Motor neuron (in vitro differentiated cells): ENCODE results near the gene BLACAT1. TPM values are rescaled to one million over a fixed set of nuclear protein-coding genes. Genes with fewer than 3 reads are reported as not detected.

Source experiments
- ATAC-seq, 8 experiments: fragments of 200-7000 bp; cut with Tn5 transposase; replicated peaks in 6 of 8; 2 replicates each; pipeline ENCODE4 v1.8.0; 2021; ENCODE audit warnings: mild to moderate bottlenecking in 8 of 8, moderate library complexity in 8 of 8
- H3K27ac ChIP-seq, 2 donors: fragments of 250-450 bp; sonication (Bioruptor Pico); 2 replicates each; pipeline ENCODE4 v1.9.0; 2021; ENCODE audit warnings: antibody characterized with exemption in 2 of 2, mild to moderate bottlenecking in 2 of 2, moderate library complexity in 1 of 2
- H3K4me1 ChIP-seq, 2 donors: fragments of 250-450 bp; sonication (Bioruptor Pico); replicated peaks in 1 of 2; 2 replicates each; pipeline ENCODE4 v1.6.1; 2021; ENCODE audit warnings: antibody characterized with exemption in 2 of 2, mild to moderate bottlenecking in 2 of 2, moderate library complexity in 1 of 2
- H3K4me3 ChIP-seq, 5 donors: fragments of 250-450 bp; sonication (Bioruptor Pico); 2 replicates each; pipeline ENCODE4 v1.9.0; 2021; ENCODE audit warnings: antibody characterized with exemption in 5 of 5, mild to moderate bottlenecking in 5 of 5, moderate library complexity in 4 of 5
- WGBS, 10 experiments: fragments of 450-650 bp; shearing (Covaris generic); methylation state at CpG; one replicate each; pipeline ENCODE4 v1.0.0; 2022; 5-methylcytosine and 5-hydroxymethylcytosine counted together
- in situ Hi-C, 9 experiments: fragments of 400-800 bp; cut with MboI; loops; one replicate each; pipeline ENCODE4 v1.15.0; 2021; ENCODE audit warnings: low sequenced_read_pairs in 9 of 9, low pct_unique_long_range_greater_than_20kb in 2 of 9; ENCODE audit not compliant: unreplicated experiment in 9 of 9
- total RNA-seq, 8 experiments: library from RNA; unstranded; fragments of 300-600 nt; gene quantifications; 2 replicates each; pipeline versions ENCODE4 v1.2.3 to v1.2.4, GENCODE V29; 2022

Gene BLACAT1
- 1 to 10 TPM in 4 of 8 experiments, under 1 TPM in 3, not detected in 1; 0.10 to 5.9 (median 2.2) TPM for total RNA-seq

DNA sequence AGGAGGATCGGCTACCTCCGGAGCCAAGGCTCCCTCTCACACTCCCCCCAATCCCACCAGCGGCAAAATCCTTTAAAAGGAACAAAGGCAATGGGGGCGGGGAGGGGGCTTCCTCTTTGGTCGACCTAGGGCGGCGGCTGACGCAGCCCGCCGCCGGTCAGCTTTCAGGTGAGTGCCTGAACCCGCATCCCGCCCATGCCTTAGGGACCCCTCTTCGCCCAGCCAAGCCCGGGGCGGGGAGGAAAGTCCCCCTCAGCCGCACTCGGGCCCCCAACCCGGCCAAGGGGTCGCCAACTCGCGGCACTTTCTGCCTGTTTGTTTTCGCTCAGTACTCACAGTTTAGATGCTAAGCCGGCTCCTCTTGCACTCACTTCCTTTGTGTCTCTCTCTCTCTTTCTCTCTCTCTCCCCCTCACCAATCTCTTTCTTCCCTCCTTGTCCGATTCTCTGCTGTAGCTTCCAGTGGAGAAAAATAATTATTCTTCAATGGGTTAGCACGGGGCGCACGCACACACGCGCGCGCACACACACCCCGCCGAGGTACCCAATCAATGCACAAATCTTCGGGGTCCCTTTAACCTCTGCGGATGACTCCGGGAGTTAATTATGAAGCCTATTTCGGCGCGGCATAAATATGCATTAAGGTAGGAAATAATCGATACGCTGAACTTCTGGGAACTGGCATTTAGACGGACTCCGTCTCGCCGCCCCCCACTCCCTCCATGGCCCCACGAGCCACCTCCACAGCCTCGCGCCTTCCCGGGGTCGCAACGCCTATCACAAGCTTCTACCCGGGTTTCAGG lies at the start of gene BLACAT1:
Gene BLACAT1, minus strand, starts transcription at position 465 of the 802 bp plus-strand sequence.
- WGBS, 10 experiments, result 0 to 3% (median 1%) methylated on average over 3 to 35 of the region's 53 CpGs; no CpG with 5 or more reads in 1 of the 10 experiments
- in situ Hi-C loops, result no loop called here
- ATAC-seq, result peak in 2 of 8 experiments; percentile 1
- peaks cover 31 to 36% of the 10 kb centered on the region in 2 donors for H3K4me1 ChIP-seq
- peak within 1 kb of the TSS; percentile 37 to 67 (median 53) for H3K4me3 ChIP-seq
- H3K27ac ChIP-seq, result peak within 1 kb of the TSS; percentile 68 to 93

DNA sequence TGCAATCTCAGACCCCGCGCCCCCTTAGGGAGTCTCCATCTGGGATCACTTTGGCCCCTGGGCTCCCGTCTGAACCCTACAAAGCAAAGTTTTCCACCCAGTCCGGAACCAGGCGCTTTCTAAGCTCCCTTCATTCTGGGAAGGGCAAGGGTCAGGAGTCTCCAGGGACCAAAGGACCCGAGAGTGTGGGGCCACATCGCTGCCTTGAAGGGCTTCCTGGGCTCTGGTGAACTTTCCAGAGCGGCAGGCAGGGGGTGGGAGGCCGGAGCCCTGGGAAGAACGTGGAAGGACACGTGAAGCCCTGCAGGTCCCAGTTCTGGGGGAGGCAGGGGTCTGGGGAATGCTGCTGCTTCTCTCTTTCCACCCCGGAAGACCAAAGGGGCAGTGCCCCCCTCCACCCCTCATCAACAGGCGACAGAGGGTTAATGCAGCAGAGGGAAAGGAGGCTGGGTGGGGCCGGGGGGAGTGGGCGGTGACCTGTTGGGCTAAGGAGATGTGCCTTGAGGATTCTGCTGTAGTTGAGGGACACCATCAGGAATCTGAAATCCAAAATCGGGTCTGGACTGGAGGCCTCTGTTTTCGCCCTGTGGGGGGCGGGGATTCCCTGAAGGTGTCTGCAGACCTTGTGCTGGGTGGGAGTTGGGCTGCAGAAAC lies 49.4 kb upstream of the BLACAT1 start:
- in situ Hi-C loops, result no loop called here
- Histone ChIP-seq H3K27ac (no peak overlapping the region), H3K4me3 (peak overlapping the region; percentile 23 to 46 (median 35)), H3K4me1 (peaks cover 39 to 41% of the 10 kb centered on the region in 2 donors)
- 0 to 40% (median 21%) methylated on average over 1 to 9 of the region's 18 CpGs; no CpG with 5 or more reads in 6 of the 10 experiments for WGBS, 10 experiments
- peak in 6 of 8 experiments; percentile 3 to 35 (median 12) for ATAC-seq

- peak; percentile 47 to 83 (median 54) for ATAC-seq
- Histone ChIP-seq H3K4me1 (peaks cover 39 to 42% of the 10 kb centered on the region in 2 donors), H3K27ac (no peak within 1 kb of the TSS), H3K4me3 (peak within 1 kb of the TSS; percentile 23 to 46 (median 35))
- in situ Hi-C loops, result no loop called here
- 8 to 21% methylated on average over 5 to 6 of the region's 42 CpGs; no CpG with 5 or more reads in 8 of the 10 experiments for WGBS, 10 experiments
These were observed 48.6 kb upstream of the BLACAT1 start, which contains the start of gene CDK18 for GRCh38 chr1:205504311-205505075. TSS of gene CDK18 (plus strand) at chr1:205504669. CDS start at chr1:205523168, 18,499 bp downstream.

DNA sequence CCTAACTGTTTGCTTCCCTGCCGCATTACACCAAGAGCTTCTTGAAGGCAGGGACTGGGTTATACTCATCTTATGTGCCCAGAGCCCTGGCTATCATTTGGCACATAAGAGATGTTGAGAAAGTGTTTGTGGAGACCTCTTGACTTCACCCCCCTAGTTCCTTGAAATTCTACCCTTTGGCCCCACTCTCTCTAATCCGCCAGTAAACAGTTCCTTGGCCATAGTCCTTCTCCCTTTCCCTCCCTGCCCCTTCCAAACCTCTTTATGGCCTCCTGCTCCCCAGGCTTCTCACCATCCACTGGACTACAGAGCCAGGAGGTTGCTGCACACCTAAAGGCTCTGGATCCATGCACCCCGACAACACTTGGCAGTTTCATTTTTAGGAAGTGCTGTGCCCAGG lies 47.1 kb upstream of the BLACAT1 start:
- Histone ChIP-seq H3K4me1 (peaks cover 36 to 39% of the 10 kb centered on the region in 2 donors), H3K4me3 (no peak overlapping the region), H3K27ac (no peak overlapping the region)
- ATAC-seq, result no peak
- in situ Hi-C loops, result no loop called here
- WGBS, 10 experiments, result 40 to 100% (median 90%) methylated on average over 1 to 3 of the region's 3 CpGs; no CpG with 5 or more reads in 2 of the 10 experiments

- WGBS, 10 experiments, result 21 to 100% (median 85%) methylated on average over 1 to 3 of the region's 3 CpGs; no CpG with 5 or more reads in 3 of the 10 experiments
- no peak overlapping the region for H3K4me3 ChIP-seq
- peaks cover 31 to 34% of the 10 kb centered on the region in 2 donors for H3K4me1 ChIP-seq
- no peak for ATAC-seq
- no peak overlapping the region for H3K27ac ChIP-seq
- in situ Hi-C loops, result no loop called here
These were observed 46.4 kb upstream of the BLACAT1 start for GRCh38 chr1:205502111-205502810.

DNA sequence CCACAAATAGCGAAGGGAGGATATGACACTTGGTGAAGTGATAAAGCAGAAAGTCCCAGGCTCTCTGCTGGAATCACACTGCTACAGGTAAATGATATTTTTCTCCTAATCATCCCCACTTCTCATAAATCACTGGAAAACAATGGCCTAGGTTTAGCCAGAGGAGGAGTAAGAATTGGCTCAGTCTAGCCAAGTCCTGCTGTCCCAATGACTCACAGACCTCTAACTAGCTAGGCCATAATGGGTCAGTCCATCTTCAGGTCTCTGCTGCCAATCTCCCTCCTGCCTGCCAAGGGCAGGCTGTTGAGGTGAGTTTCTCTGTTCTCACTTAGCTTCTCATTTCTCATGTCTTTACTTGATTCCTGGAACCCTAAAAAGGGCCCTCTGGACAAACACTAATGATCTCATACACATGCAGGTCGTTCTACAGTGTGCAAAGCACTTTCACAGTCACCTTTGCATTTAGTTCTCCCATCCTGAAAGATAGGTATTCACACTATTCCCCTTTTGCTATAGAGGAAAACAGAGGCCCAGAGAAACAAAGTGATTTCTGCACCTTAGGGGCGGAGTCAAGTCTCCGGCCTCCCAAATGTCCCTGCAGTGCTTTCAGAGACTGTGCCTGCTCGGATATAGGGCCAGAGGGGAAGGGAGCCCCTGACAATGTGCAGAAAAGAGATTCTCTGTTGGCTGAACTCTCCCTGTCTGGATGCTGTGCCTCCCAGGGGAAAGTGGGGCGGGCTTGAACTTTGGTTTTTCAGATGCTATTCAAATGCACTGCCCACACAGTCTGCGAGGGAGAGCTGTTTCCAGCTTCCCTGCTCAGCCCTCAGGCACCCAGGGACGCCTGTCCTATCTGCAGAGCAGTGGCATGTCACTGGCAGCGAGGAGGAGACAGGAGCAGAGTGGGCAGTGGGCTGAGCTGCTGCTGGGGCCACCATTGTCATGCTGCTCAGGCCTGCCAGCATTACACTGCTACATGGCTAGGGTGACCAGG lies 44.7 kb upstream of the BLACAT1 start:
- peak in 7 of 8 experiments; percentile 15 to 59 (median 48) for ATAC-seq
- Histone ChIP-seq H3K27ac (no peak overlapping the region), H3K4me3 (no peak overlapping the region), H3K4me1 (peaks cover 31 to 35% of the 10 kb centered on the region in 2 donors)
- in situ Hi-C loops, result no loop called here
- WGBS, 10 experiments, result 20 to 67% (median 41%) methylated on average over 1 to 8 of the region's 9 CpGs; no CpG with 5 or more reads in 2 of the 10 experiments

DNA sequence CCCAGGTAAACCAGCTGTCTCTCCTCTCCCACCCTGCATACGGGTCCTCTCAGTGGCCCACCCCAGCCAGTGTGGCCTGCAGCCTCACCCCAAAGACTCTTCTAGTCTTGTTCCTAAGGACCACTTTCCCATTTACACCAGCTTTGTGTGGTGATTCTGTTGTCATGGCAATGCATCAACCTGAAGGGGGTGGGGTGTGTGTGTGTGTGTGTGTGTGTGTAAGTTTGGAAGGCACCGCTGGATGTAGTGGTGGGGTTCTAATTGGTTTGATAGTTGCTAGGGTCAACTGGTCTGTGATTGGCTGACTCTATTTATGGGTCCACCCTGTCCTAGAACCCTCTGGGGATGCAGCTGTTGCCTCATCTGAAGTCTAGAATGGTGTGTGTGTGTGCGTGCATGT lies 43.9 kb upstream of the BLACAT1 start:
- peaks cover 31 to 35% of the 10 kb centered on the region in 2 donors for H3K4me1 ChIP-seq
- ATAC-seq, result peak in 6 of 8 experiments; percentile 1 to 40 (median 23)
- no peak overlapping the region for H3K27ac ChIP-seq
- WGBS, 10 experiments, result 76 to 100% (median 83%) methylated on average over 1 to 2 of the region's 3 CpGs; no CpG with 5 or more reads in 5 of the 10 experiments
- in situ Hi-C loops, result loop anchor here in 2 of 9 experiments (25.0 kb wide), 2 partner anchors 112 to 162 kb away; no protein-coding TSS in a partner anchor
- H3K4me3 ChIP-seq, result no peak overlapping the region

GRCh38 chr1:205497351-205497750 lies 41.5 kb upstream of the BLACAT1 start:
- 40 to 100% (median 89%) methylated on average over 1 to 5 of the region's 7 CpGs; no CpG with 5 or more reads in 3 of the 10 experiments for WGBS, 10 experiments
- ATAC-seq, result peak in 2 of 8 experiments; percentile 15 to 19
- Histone ChIP-seq H3K27ac (no peak overlapping the region), H3K4me3 (no peak overlapping the region), H3K4me1 (peaks cover 29 to 47% of the 10 kb centered on the region in 2 donors)
- in situ Hi-C loops, result loop anchor here in 2 of 9 experiments (25.0 kb wide), 2 partner anchors 110 to 160 kb away; no protein-coding TSS in a partner anchor

GRCh38 chr1:205496661-205497060 lies 40.8 kb upstream of the BLACAT1 start:
- Histone ChIP-seq H3K4me1 (peaks cover 34 to 51% of the 10 kb centered on the region in 2 donors), H3K4me3 (no peak overlapping the region), H3K27ac (no peak overlapping the region)
- ATAC-seq, result no peak
- in situ Hi-C loops, result loop anchor here in 2 of 9 experiments (25.0 kb wide), 2 partner anchors 109 to 159 kb away; no protein-coding TSS in a partner anchor
- 60 to 100% (median 100%) methylated on average over 1 of the region's 1 CpG; no CpG with 5 or more reads in 7 of the 10 experiments for WGBS, 10 experiments

DNA sequence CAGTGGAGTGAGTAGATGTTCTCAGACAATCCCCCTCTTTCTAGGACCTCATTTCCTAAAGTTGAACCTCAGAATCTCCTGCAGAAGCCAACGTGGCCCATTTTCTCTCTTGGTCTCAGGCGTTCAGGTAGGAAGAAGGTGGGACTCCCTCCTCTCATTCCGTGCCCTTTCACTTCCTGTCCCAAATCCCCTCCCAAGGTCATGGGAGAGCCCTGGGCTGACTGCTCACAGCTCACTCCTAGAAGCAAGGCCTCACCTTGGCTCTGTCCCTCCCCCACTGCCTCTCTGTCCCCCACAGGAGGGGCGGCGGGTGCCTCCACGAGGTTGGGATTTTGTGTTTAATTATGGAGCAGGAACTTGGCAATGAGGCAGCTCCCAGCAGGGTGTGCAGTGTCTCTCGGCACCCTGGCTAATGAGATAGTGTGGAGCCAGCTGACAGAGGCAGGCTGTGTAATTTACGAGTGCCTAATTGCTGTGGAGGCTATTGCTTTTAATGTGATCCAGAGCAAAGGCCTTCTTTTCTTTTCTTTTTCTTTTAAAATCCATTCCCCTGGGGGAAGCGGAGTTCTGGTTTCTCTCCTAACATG lies 39.5 kb upstream of the BLACAT1 start:
- Histone ChIP-seq H3K4me1 (peaks cover 22 to 39% of the 10 kb centered on the region in 2 donors), H3K27ac (no peak overlapping the region), H3K4me3 (no peak overlapping the region)
- in situ Hi-C loops, result loop anchor here in 2 of 9 experiments (25.0 kb wide), 2 partner anchors 108 to 158 kb away; no protein-coding TSS in a partner anchor
- peak in 5 of 8 experiments; percentile 76 to 88 (median 85) for ATAC-seq
- WGBS, 10 experiments, result 13 to 76% (median 32%) methylated on average over 3 to 9 of the region's 9 CpGs; no CpG with 5 or more reads in 5 of the 10 experiments
